ENCODE results near the gene DSCAML1. TPM values are rescaled to one million over a fixed set of nuclear protein-coding genes. Genes with fewer than 3 reads are reported as not detected.

The DSCAML1 gene
- total and polyA plus RNA-seq, 10 of the 15 experiments (the other 5 are each of a cell fraction or from before 2014, with no cell fraction given) = 0.03 to 0.18 (median 0.06) TPM; not detected in 1

GRCh38 chr11:117441146-117441975 is 355.7 kb downstream of the DSCAML1 start (continued):
- TF ChIP-seq, protein P1, sequence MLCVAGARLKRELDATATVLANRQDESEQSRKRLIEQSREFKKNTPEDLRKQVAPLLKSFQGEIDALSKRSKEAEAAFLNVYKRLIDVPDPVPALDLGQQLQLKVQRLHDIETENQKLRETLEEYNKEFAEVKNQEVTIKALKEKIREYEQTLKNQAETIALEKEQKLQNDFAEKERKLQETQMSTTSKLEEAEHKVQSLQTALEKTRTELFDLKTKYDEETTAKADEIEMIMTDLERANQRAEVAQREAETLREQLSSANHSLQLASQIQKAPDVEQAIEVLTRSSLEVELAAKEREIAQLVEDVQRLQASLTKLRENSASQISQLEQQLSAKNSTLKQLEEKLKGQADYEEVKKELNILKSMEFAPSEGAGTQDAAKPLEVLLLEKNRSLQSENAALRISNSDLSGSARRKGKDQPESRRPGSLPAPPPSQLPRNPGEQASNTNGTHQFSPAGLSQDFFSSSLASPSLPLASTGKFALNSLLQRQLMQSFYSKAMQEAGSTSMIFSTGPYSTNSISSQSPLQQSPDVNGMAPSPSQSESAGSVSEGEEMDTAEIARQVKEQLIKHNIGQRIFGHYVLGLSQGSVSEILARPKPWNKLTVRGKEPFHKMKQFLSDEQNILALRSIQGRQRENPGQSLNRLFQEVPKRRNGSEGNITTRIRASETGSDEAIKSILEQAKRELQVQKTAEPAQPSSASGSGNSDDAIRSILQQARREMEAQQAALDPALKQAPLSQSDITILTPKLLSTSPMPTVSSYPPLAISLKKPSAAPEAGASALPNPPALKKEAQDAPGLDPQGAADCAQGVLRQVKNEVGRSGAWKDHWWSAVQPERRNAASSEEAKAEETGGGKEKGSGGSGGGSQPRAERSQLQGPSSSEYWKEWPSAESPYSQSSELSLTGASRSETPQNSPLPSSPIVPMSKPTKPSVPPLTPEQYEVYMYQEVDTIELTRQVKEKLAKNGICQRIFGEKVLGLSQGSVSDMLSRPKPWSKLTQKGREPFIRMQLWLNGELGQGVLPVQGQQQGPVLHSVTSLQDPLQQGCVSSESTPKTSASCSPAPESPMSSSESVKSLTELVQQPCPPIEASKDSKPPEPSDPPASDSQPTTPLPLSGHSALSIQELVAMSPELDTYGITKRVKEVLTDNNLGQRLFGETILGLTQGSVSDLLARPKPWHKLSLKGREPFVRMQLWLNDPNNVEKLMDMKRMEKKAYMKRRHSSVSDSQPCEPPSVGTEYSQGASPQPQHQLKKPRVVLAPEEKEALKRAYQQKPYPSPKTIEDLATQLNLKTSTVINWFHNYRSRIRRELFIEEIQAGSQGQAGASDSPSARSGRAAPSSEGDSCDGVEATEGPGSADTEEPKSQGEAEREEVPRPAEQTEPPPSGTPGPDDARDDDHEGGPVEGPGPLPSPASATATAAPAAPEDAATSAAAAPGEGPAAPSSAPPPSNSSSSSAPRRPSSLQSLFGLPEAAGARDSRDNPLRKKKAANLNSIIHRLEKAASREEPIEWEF (IDR thresholded peaks at IDR 0.05; ENCODE audit: insufficient replicate concordance, low read depth, low read length) = no peak
- TF ChIP-seq KLF5 (IDR thresholded peaks at IDR 0.05; ENCODE audit: partially characterized antibody) (no peak), NR2F1 (conservative IDR thresholded peaks at IDR 0.05) (no peak), SMAD5 (IDR thresholded peaks at IDR 0.05; ENCODE audit: low read depth) (no peak)

GRCh38 chr11:117440258-117440657 is 356.8 kb downstream of the DSCAML1 start:
- ATAC-seq = no peak
- H3K9me3 ChIP-seq (replicated peaks; ENCODE audit: control insufficient read depth, insufficient read depth, low read length) = no peaks in the 10 kb centered on the region
- no peak overlapping the region for H2AFZ ChIP-seq (ENCODE audit: control insufficient read depth, low read depth, low read length)
- BruUV-seq (replicated peaks) = no TSS peak
- H3K36me3 ChIP-seq (ENCODE audit: control insufficient read depth in 2 of 2, insufficient read depth in 2 of 2, low read length in 1 of 2) = no peaks in the 10 kb centered on the region
- H3K27me3 ChIP-seq (replicated peaks in 1 of 2; ENCODE audit: control insufficient read depth in 2 of 2, insufficient read depth in 2 of 2, low read length in 1 of 2) = no peaks in the 10 kb centered on the region; a peak in 1 of 4 replicates
- ChIA-PET SMC1A (ENCODE audit: uncharacterized antibody, unreplicated experiment) (no interaction called here), POLR2A (no interaction called here), CTCF (interaction anchor here (1.7 kb wide), 1 partner anchor 14 kb away, joined by 4 read pairs; no protein-coding TSS in a partner anchor), RAD21 (ENCODE audit: unreplicated experiment) (interaction anchor here (1.3 kb wide), 1 partner anchor 14 kb away, joined by 6 read pairs; no protein-coding TSS in a partner anchor)
- no peak overlapping the region for H3K4me3 ChIP-seq
- FAIRE-seq = no peak
- intact Hi-C loops (cut with micrococcal nuclease; ENCODE audit: unreplicated experiment) = no loop called here
- WGBS (ENCODE audit: insufficient coverage, insufficient replicate concordance, low lambda C conversion rate, missing lambda C conversion rate) = 50% methylated on average over 8 of the region's 8 CpGs
- H3K27ac ChIP-seq (ENCODE audit: control insufficient read depth, insufficient read depth) = no peak overlapping the region
- DNase-seq (ENCODE audit: low read depth, low spot score) = no peak
- H3K9ac ChIP-seq (ENCODE audit: control insufficient read depth, insufficient read depth, low read length) = no peak overlapping the region
- H3K79me2 ChIP-seq (ENCODE audit: control insufficient read depth, insufficient read depth, low read length) = no peaks in the 10 kb centered on the region
- in situ Hi-C loops (cut with MboI) = loop anchor here (25.0 kb wide), 1 partner anchor 622 kb away; no protein-coding TSS in a partner anchor
- no peak overlapping the region for H3K4me2 ChIP-seq (ENCODE audit: control insufficient read depth, insufficient read depth)
- no peaks in the 10 kb centered on the region for H4K20me1 ChIP-seq (ENCODE audit: control insufficient read depth, insufficient read depth)
- peaks cover 11% of the 10 kb centered on the region for H3K4me1 ChIP-seq (ENCODE audit: control insufficient read depth, insufficient read depth, low read length)
- TF ChIP-seq BCL11A (IDR thresholded peaks at IDR 0.05; ENCODE audit: low read depth, low read length) (no peak), BHLHE40 (IDR thresholded peaks at IDR 0.05; ENCODE audit: borderline replicate concordance in 1 of 2, low read depth in 2 of 2, low read length in 1 of 2) (no peak), EGR1 (IDR thresholded peaks at IDR 0.05; ENCODE audit: borderline replicate concordance in 1 of 2, low read depth in 2 of 2, low read length in 2 of 2) (no peak), TAF1 (IDR thresholded peaks at IDR 0.05; ENCODE audit: borderline replicate concordance, low read depth, low read length) (no peak), ZBTB11 (CRISPR knock-in tag; IDR thresholded peaks at IDR 0.05) (no peak), RFX5 (IDR thresholded peaks at IDR 0.05; ENCODE audit: low read depth, low read length) (no peak), ZNF24 (IDR thresholded peaks at IDR 0.05) (no peak), CREB1 (IDR thresholded peaks at IDR 0.05; ENCODE audit: low read depth) (no peak), EP300 (IDR thresholded peaks at IDR 0.05; ENCODE audit: borderline replicate concordance in 1 of 2, control insufficient read depth in 1 of 2, low read depth in 2 of 2, low read length in 2 of 2) (no peak)

Data from GM12878 (cell line).